HepG2 (cell line): ENCODE data around the gene ARHGAP45. TPM values are rescaled to one million over a fixed set of nuclear protein-coding genes. Genes with fewer than 3 reads are reported as not detected.
A peak's percentile ranks its signal among the peaks of the same experiment; 100 is the strongest.

Experiments
- ADNP ChIP-seq: sonication (generic); formaldehyde crosslinking; IDR thresholded peaks from 2 replicates; pipeline ENCODE4 v1.4.0; 2020; ENCODE audit warnings: missing genetic modification reagents
- AHR ChIP-seq: IDR thresholded peaks from 2 replicates; pipeline ENCODE4 v1.6.1; 2018; ENCODE audit warnings: missing genetic modification reagents, missing compliant biosample characterization
- TMF1 ChIP-seq: sonication (generic); formaldehyde crosslinking; IDR thresholded peaks from 2 replicates; pipeline ENCODE4 v1.8.1; 2022; ENCODE audit warnings: low read depth, missing genetic modification reagents
- ZNF143 ChIP-seq: sonication (generic); formaldehyde crosslinking; IDR thresholded peaks from 2 replicates; pipeline ENCODE4 v1.4.0; 2020; ENCODE audit warnings: missing genetic modification reagents
- ZNF639 ChIP-seq: conservative IDR thresholded peaks from 2 replicates; pipeline ENCODE4 v1.6.1; 2018; ENCODE audit warnings: missing genetic modification reagents
- polyA plus RNA-seq, 8 experiments: library from polyadenylated mRNA; depleted of rRNA in 3 of 8; stranded (reverse) in 7 of 8; unstranded in 1 of 8; fragments of >200 nt; fragmentation: Illumina TruSeq in 4 of 8; extraction: Trizol in 4 of 8; gene quantifications; 2 replicates each; pipeline versions ENCODE4 v1.2.1 to v1.2.3, GENCODE V29; 2011 to 2016; ENCODE audit warnings: low read depth in 4 of 8, missing spikeins in 1 of 8, mixed read lengths in 1 of 8; ENCODE audit not compliant: insufficient read depth in 1 of 8
- total RNA-seq, 5 experiments: library from RNA; depleted of rRNA; stranded (reverse); fragments of >200 nt; fragmentation: Illumina TruSeq; extraction: Trizol; gene quantifications; 2 replicates each; pipeline ENCODE4 v1.2.3, GENCODE V29; 2016; ENCODE audit warnings: low read depth in 1 of 5
- TF ChIP-seq, protein P1 (sequence below): sonication (generic); formaldehyde crosslinking; IDR thresholded peaks from 2 replicates; pipeline ENCODE4 v1.5.1; 2020; ENCODE audit warnings: mild to moderate bottlenecking, missing genetic modification reagents

ARHGAP45 gene
- total and polyA plus RNA-seq, 2 of the 13 experiments (the other 11 are each of a cell fraction or from before 2014, with no cell fraction given) = 0.84 to 32.0 TPM

GRCh38 chr19:1102407-1103131 lies 35.6 kb downstream of the ARHGAP45 start (continued):
- TF ChIP-seq AHR (CRISPR knock-in tag) (no peak), ZNF639 (no peak), ADNP (CRISPR knock-in tag) (peak; percentile 34; the same call in 1 of the 2 replicates), ZNF143 (CRISPR knock-in tag) (no peak; the same call in 1 of the 2 replicates), TMF1 (CRISPR knock-in tag) (no peak)
- TF ChIP-seq, protein P1, sequence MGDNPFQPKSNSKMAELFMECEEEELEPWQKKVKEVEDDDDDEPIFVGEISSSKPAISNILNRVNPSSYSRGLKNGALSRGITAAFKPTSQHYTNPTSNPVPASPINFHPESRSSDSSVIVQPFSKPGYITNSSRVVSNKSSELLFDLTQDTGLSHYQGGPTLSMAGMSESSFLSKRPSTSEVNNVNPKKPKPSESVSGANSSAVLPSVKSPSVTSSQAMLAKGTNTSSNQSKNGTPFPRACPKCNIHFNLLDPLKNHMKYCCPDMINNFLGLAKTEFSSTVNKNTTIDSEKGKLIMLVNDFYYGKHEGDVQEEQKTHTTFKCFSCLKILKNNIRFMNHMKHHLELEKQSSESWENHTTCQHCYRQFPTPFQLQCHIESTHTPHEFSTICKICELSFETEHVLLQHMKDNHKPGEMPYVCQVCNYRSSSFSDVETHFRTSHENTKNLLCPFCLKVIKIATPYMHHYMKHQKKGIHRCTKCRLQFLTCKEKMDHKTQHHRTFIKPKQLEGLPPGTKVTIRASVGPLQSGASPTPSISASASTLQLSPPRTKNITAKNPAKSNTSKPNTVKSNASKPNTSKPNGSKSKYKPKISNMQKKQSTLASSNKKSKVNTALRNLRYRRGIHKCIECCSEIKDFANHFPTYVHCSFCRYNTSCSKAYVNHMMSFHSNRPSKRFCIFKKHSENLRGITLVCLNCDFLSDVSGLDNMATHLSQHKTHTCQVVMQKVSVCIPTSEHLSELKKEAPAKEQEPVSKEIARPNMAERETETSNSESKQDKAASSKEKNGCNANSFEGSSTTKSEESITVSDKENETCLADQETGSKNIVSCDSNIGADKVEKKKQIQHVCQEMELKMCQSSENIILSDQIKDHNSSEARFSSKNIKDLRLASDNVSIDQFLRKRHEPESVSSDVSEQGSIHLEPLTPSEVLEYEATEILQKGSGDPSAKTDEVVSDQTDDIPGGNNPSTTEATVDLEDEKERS (CRISPR knock-in tag) = no peak; the same call in 1 of the 2 replicates
